Measurements from ENCODE around the gene OPRPN. TPM values are rescaled to one million over a fixed set of nuclear protein-coding genes. Genes with fewer than 3 reads are reported as not detected.

Gene OPRPN
- total and polyA plus RNA-seq, 2 of the 8 experiments (the other 6 are each of a cell fraction or from before 2014, with no cell fraction given) = not detected

- H3K56ac ChIP-seq (replicated peaks; ENCODE audit: insufficient read length, low read depth, low read length) = no peak overlapping the region
- no peaks in the 10 kb centered on the region for H3K9me3 ChIP-seq (ENCODE audit: insufficient read depth in 2 of 2, low read depth in 1 of 2, low read length in 1 of 2)
- DNase-seq (ENCODE audit: low read depth in 1 of 2, low spot score in 2 of 2) (no peak), FAIRE-seq (no peak)
- H3K4me2 ChIP-seq (ENCODE audit: insufficient read depth in 1 of 2, low read depth in 2 of 2, low read length in 2 of 2) = no peak overlapping the region
- WGBS, 2 experiments (ENCODE audit: extremely low coverage in 1 of 2, insufficient coverage in 1 of 2, insufficient read length in 1 of 2, insufficient replicate concordance in 2 of 2, low coverage in 1 of 2, low lambda C conversion rate in 2 of 2, missing lambda C conversion rate in 1 of 2) = 93% methylated on average over 1 of the region's 1 CpG; no CpG with 5 or more reads in 1 of the 2 experiments
- no peaks in the 10 kb centered on the region for H3K79me1 ChIP-seq (ENCODE audit: low read depth, low read length)
- H3K4me3 ChIP-seq (ENCODE audit: extremely low read depth in 1 of 4, insufficient read depth in 2 of 4, low read depth in 3 of 4, low read length in 4 of 4) = no peak overlapping the region
- no peak overlapping the region for H2AK5ac ChIP-seq (ENCODE audit: low read depth, low read length)
- no peaks in the 10 kb centered on the region for H3K23me2 ChIP-seq (ENCODE audit: low read depth, low read length)
- no peak overlapping the region for H2BK12ac ChIP-seq (ENCODE audit: low read depth, low read length)
- H2BK15ac ChIP-seq (ENCODE audit: low read length) = no peak overlapping the region
- no peak overlapping the region for H2AFZ ChIP-seq (ENCODE audit: low read length)
- H3K27me3 ChIP-seq (replicated peaks in 1 of 4; ENCODE audit: control insufficient read depth in 3 of 4, extremely low read depth in 1 of 4, insufficient read depth in 3 of 4, low read length in 3 of 4) = no peaks in the 10 kb centered on the region
- no peak overlapping the region for H3K4ac ChIP-seq (replicated peaks; ENCODE audit: insufficient read length, low read depth, low read length)
- H3K4me1 ChIP-seq (replicated peaks in 1 of 4; ENCODE audit: control insufficient read depth in 3 of 4, insufficient read depth in 4 of 4, low read length in 3 of 4) = no peaks in the 10 kb centered on the region
- no peaks in the 10 kb centered on the region for H4K20me1 ChIP-seq (replicated peaks in 1 of 2; ENCODE audit: control insufficient read depth in 1 of 2, insufficient read depth in 2 of 2, low read length in 2 of 2)
- no peak overlapping the region for H3K9ac ChIP-seq (replicated peaks in 1 of 4; ENCODE audit: extremely low read depth in 1 of 4, low read depth in 3 of 4, low read length in 3 of 4)
- H3K23ac ChIP-seq (ENCODE audit: insufficient read length) = no peak overlapping the region
- H3K18ac ChIP-seq (ENCODE audit: extremely low read depth, low read length) = no peak overlapping the region
- H3K36me3 ChIP-seq (ENCODE audit: control insufficient read depth in 2 of 4, insufficient read depth in 4 of 4, low read length in 3 of 4) = no peaks in the 10 kb centered on the region
- H2BK120ac ChIP-seq (replicated peaks; ENCODE audit: low read depth, low read length) = no peak overlapping the region
- H3K79me2 ChIP-seq (ENCODE audit: control insufficient read depth in 1 of 2, insufficient read depth in 2 of 2, low read length in 2 of 2) = no peaks in the 10 kb centered on the region
- no peak overlapping the region for H3K27ac ChIP-seq (ENCODE audit: low read depth, low read length)
- no peak overlapping the region for H4K91ac ChIP-seq (replicated peaks; ENCODE audit: insufficient read length, low read length)
- no peak overlapping the region for H2BK5ac ChIP-seq (ENCODE audit: low read depth, low read length)
- CTCF ChIA-PET (ENCODE audit: partially characterized antibody) = interaction anchor here (0.7 to 1.6 kb wide), 4 partner anchors 24 to 184 kb away, joined by 3 to 5 read pairs (median 3); no protein-coding TSS in a partner anchor
- POLR2A ChIA-PET (ENCODE audit: partially characterized antibody) = no interaction called here
- no peak overlapping the region for H4K5ac ChIP-seq (ENCODE audit: insufficient read length, low read depth, low read length)
- H2BK20ac ChIP-seq (ENCODE audit: low read length) = no peak overlapping the region
- H4K8ac ChIP-seq (ENCODE audit: extremely low read depth, insufficient read depth, low read length) = no peak overlapping the region
- no peak overlapping the region for H3K14ac ChIP-seq (ENCODE audit: insufficient read length)
- TF ChIP-seq ASH2L (IDR thresholded peaks at IDR 0.05; ENCODE audit: low read length) (no peak), RXRA (IDR thresholded peaks at IDR 0.05; ENCODE audit: insufficient read depth, low read depth, low read length) (no peak), CEBPB (IDR thresholded peaks at IDR 0.05; ENCODE audit: low read depth, low read length) (peak; percentile 93), POU5F1 (IDR thresholded peaks at IDR 0.05; ENCODE audit: low read depth, low read length) (no peak), YY1 (IDR thresholded peaks at IDR 0.05; ENCODE audit: low read depth, low read length) (no peak)
These were observed 29.9 kb upstream of the OPRPN start for GRCh38 chr4:70367813-70368212.
